Measurements from ENCODE around the gene HNRNPA0. TPM values are rescaled to one million over a fixed set of nuclear protein-coding genes. Genes with fewer than 3 reads are reported as not detected.
A peak's percentile ranks its signal among the peaks of the same experiment; 100 is the strongest.

Gene HNRNPA0
- total RNA-seq, 6 donors from 2014 or later: 8.4 to 26.3 (median 14.6) TPM

GRCh38 chr5:137735555-137736284, 18.4 kb downstream of the HNRNPA0 start, which contains the start of gene KLHL3:
Gene KLHL3 (minus strand): TSS chr5:137736089. CDS start chr5:137735646, 443 bp downstream.
- TF ChIP-seq POLR2A (IDR thresholded peaks at IDR 0.05) (no peak), POLR2AphosphoS5 (IDR thresholded peaks at IDR 0.05) (no peak), EP300 (IDR thresholded peaks at IDR 0.05) (no peak)
- TF ChIP-seq, protein P1, sequence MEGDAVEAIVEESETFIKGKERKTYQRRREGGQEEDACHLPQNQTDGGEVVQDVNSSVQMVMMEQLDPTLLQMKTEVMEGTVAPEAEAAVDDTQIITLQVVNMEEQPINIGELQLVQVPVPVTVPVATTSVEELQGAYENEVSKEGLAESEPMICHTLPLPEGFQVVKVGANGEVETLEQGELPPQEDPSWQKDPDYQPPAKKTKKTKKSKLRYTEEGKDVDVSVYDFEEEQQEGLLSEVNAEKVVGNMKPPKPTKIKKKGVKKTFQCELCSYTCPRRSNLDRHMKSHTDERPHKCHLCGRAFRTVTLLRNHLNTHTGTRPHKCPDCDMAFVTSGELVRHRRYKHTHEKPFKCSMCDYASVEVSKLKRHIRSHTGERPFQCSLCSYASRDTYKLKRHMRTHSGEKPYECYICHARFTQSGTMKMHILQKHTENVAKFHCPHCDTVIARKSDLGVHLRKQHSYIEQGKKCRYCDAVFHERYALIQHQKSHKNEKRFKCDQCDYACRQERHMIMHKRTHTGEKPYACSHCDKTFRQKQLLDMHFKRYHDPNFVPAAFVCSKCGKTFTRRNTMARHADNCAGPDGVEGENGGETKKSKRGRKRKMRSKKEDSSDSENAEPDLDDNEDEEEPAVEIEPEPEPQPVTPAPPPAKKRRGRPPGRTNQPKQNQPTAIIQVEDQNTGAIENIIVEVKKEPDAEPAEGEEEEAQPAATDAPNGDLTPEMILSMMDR (IDR thresholded peaks at IDR 0.05): no peak
- Histone ChIP-seq H3K9me3 (peaks cover 0 to 3% (median 0%) of the 10 kb centered on the region in 4 donors), H3K27ac (peak within 1 kb of the TSS; percentile 20 to 73 (median 66)), H3K27me3 (no peaks in the 10 kb centered on the region), H3K4me1 (peaks cover 12 to 37% (median 23%) of the 10 kb centered on the region in 4 donors), H3K36me3 (no peaks in the 10 kb centered on the region), H3K4me3 (peak within 1 kb of the TSS; percentile 22 to 48 (median 40))
- DNase-seq (peak in 1 of 2 donors; percentile 49), ATAC-seq (ENCODE audit: low FRiP score in 2 of 2) (peak; percentile 53 to 54)
- 4 to 9% methylated on average over 4 to 12 of the region's 12 CpGs for WGBS, 2 donors

DNA sequence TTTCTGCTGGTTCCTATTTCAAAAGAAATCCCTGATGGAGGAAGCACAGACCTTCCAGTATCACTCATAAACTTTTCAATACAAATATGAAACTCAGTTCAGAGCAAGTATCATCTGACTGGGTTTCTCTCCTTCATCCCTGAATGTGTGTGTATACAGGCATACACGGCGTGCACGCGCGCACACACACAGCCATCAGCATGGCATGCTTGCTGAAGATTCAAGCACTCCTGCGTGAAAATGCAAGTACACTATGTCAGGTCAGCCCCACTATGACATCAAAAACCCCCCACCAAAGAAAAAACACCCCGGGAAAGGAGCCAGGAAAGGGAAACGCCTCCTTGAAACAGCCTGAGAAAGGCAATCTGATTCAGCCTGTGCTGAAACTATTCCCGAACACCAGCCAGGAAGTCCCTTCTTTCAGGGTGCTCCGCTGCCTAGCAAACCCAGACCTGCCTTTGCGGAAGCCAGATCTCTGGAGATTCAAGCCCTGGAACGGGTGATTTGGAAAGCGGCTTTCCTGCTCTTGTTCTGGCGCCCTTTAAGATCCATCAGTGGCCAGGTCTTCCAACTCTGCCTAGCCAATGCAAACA, 19.1 kb downstream of the HNRNPA0 start:
- Histone ChIP-seq H3K36me3 (no peaks in the 10 kb centered on the region), H3K4me1 (peaks cover 12 to 37% (median 23%) of the 10 kb centered on the region in 4 donors), H3K27ac (peak overlapping the region; percentile 20 to 73 (median 66)), H3K4me3 (peak overlapping the region; percentile 22 to 48 (median 40)), H3K9me3 (peaks cover 0 to 3% (median 0%) of the 10 kb centered on the region in 4 donors), H3K27me3 (no peaks in the 10 kb centered on the region)
- DNase-seq (peak; percentile 44 to 51), ATAC-seq (ENCODE audit: low FRiP score in 2 of 2) (peak; percentile 45 to 56)
- WGBS, 2 donors: 10 to 15% methylated on average over 9 to 14 of the region's 14 CpGs
- TF ChIP-seq EP300 (IDR thresholded peaks at IDR 0.05) (no peak), POLR2AphosphoS5 (IDR thresholded peaks at IDR 0.05) (no peak), POLR2A (IDR thresholded peaks at IDR 0.05) (no peak)
- TF ChIP-seq, protein P1 (IDR thresholded peaks at IDR 0.05): no peak

- TF ChIP-seq EP300 (IDR thresholded peaks at IDR 0.05): no peak
- no peak for TF ChIP-seq POLR2AphosphoS5 (IDR thresholded peaks at IDR 0.05)
- TF ChIP-seq, protein P1 (IDR thresholded peaks at IDR 0.05): no peak
- no peak for TF ChIP-seq POLR2A (IDR thresholded peaks at IDR 0.05)
- peak overlapping the region in 2 of 4 donors; percentile 46 to 48 for H3K4me3 ChIP-seq
- DNase-seq (no peak), ATAC-seq (ENCODE audit: low FRiP score in 2 of 2) (no peak)
- H3K9me3 ChIP-seq: peaks cover 0 to 3% (median 0%) of the 10 kb centered on the region in 4 donors
- no peaks in the 10 kb centered on the region for H3K27me3 ChIP-seq
- peak overlapping the region in 3 of 4 donors; percentile 20 to 73 (median 63) for H3K27ac ChIP-seq
- H3K4me1 ChIP-seq: peaks cover 12 to 37% (median 23%) of the 10 kb centered on the region in 4 donors
- 48 to 50% methylated on average over 2 of the region's 2 CpGs for WGBS, 2 donors
- H3K36me3 ChIP-seq: no peaks in the 10 kb centered on the region
Measured at GRCh38 chr5:137734331-137734730, 19.8 kb downstream of the HNRNPA0 start.

GRCh38 chr5:137733922-137734321, 20.2 kb downstream of the HNRNPA0 start:
- no peak for TF ChIP-seq POLR2AphosphoS5 (IDR thresholded peaks at IDR 0.05)
- TF ChIP-seq EP300 (IDR thresholded peaks at IDR 0.05): no peak
- TF ChIP-seq POLR2A (IDR thresholded peaks at IDR 0.05): no peak
- TF ChIP-seq, protein P1 (IDR thresholded peaks at IDR 0.05): no peak
- no peak overlapping the region for H3K4me3 ChIP-seq
- DNase-seq (no peak), ATAC-seq (ENCODE audit: low FRiP score in 2 of 2) (no peak)
- H3K36me3 ChIP-seq: no peaks in the 10 kb centered on the region
- H3K27ac ChIP-seq: peak overlapping the region in 1 of 4 donors; percentile 63
- 83 to 91% methylated on average over 1 to 3 of the region's 3 CpGs for WGBS, 2 donors
- H3K9me3 ChIP-seq: peaks cover 0 to 3% (median 0%) of the 10 kb centered on the region in 4 donors
- no peaks in the 10 kb centered on the region for H3K27me3 ChIP-seq
- peaks cover 12 to 37% (median 23%) of the 10 kb centered on the region in 4 donors for H3K4me1 ChIP-seq
